A549 (cell line): ENCODE results near the gene RAB18. TPM values are rescaled to one million over a fixed set of nuclear protein-coding genes. Genes with fewer than 3 reads are reported as not detected.

Source experiments
- ATAC-seq, 2 experiments: fragments of 200-7000 bp in 1 of 2; fragments of >200 bp in 1 of 2; cut with Nextera tagmentation in 1 of 2; cut with Tn5 transposase in 1 of 2; 3 replicates each; pipeline versions ENCODE4 v1.8.0 to v1.9.1; 2018 to 2020; ENCODE audit warnings: mild to moderate bottlenecking in 1 of 2, moderate library complexity in 1 of 2
- CTCF ChIA-PET: fragments of 300-600 bp; sonication (Branson Sonifier 250); formaldehyde crosslinking; extraction: SDS; loops from one replicate; lab custom pipeline; 2021; ENCODE audit warnings: antibody characterized with exemption, inconsistent platforms; lab: Yijun Ruan, JAX
- POLR2A ChIA-PET: fragments of 350-600 bp; formaldehyde crosslinking; extraction: SDS; loops from one replicate; lab custom pipeline; 2021; ENCODE audit warnings: antibody characterized with exemption, inconsistent platforms; lab: Yijun Ruan, JAX
- DNase-seq, 2 experiments: peaks; one replicate each; pipeline versions ENCODE4 v3.0.0 to v3.0.0-alpha.2; 2011 to 2016; ENCODE audit warnings: low read depth in 1 of 2, low spot score in 1 of 2
- FAIRE-seq: peaks from 2 replicates; lab custom pipeline; 2011; peaks lifted over from hg19 to GRCh38; lab: Jason Lieb, UNC
- H3K27ac ChIP-seq, 2 experiments: fragments of >200 bp; sonication (Bioruptor Twin); formaldehyde crosslinking; 3 replicates each; pipeline ENCODE4 v1.5.1; 2016 to 2017
- H3K4me1 ChIP-seq: fragments of >200 bp; sonication (Bioruptor Twin); formaldehyde crosslinking; 3 replicates; pipeline ENCODE4 v1.6.1; 2016
- H3K4me2 ChIP-seq: fragments of >200 bp; sonication (Bioruptor Twin); formaldehyde crosslinking; 3 replicates; pipeline ENCODE4 v1.6.1; 2016
- H3K4me3 ChIP-seq: fragments of >200 bp; sonication (Bioruptor Twin); formaldehyde crosslinking; 3 replicates; pipeline ENCODE4 v1.5.1; 2016
- H3K9me3 ChIP-seq: fragments of >200 bp; sonication (Bioruptor Twin); formaldehyde crosslinking; 3 replicates; pipeline ENCODE4 v1.6.1; 2016
- EHMT2 ChIP-seq: fragments of 200-600 bp; sonication (generic); IDR thresholded peaks from 2 replicates; pipeline ENCODE4 v1.6.1; 2016; ENCODE audit warnings: antibody characterized with exemption, low read depth, mild to moderate bottlenecking, moderate library complexity
- JUNB ChIP-seq: fragments of >200 bp; sonication (Bioruptor Twin); formaldehyde crosslinking; IDR thresholded peaks from 2 replicates; pipeline ENCODE4 v1.6.1; 2016
- MAFK ChIP-seq: fragments of 450-650 bp; IDR thresholded peaks from 2 replicates; pipeline ENCODE4 v1.6.1; 2014; ENCODE audit not compliant: partially characterized antibody
- WGBS: methylation state at CpG from one replicate; pipeline ENCODE4 v1.1.6; 2017; ENCODE audit errors: missing lambda C conversion rate; 5-methylcytosine and 5-hydroxymethylcytosine counted together
- polyA plus RNA-seq, 4 experiments: library from polyadenylated mRNA; depleted of rRNA in 3 of 4; stranded (reverse); fragments of >200 nt; fragmentation: RNase III in 1 of 4; extraction: RNeasy Plus Mini Kit Qiagen cat#74134 plus additional on column Dnase treatment in 1 of 4; gene quantifications; 2 replicates in 3 of 4; 3 replicates in 1 of 4; pipeline ENCODE4 v1.2.3, GENCODE V29; 2011 to 2017

Gene RAB18
- polyA plus RNA-seq, 2 of the 4 experiments (the other 2 are of a cell fraction): 81.4 to 131 TPM

DNA sequence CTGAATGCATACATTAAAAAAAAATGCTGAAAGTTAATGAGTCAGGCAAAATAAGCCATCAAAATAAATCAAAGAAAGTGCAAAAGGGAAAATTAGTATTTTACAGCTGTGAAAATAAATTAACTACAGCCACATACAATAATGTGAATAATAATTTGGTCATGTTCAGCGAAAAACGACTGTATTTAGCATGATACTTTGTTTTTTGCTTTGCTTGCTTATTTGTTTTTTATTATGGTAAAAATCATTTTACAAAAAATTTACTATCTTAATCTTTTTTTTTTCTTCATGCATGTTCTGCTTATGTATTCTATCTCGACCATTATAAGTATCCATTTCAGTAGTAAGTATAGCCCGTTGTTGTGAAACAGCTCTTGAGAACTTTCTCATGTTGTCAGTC is 77.1 kb downstream of the RAB18 start:
- ATAC-seq: no peak
- WGBS: 7% methylated on average over 4 of the region's 4 CpGs

DNA sequence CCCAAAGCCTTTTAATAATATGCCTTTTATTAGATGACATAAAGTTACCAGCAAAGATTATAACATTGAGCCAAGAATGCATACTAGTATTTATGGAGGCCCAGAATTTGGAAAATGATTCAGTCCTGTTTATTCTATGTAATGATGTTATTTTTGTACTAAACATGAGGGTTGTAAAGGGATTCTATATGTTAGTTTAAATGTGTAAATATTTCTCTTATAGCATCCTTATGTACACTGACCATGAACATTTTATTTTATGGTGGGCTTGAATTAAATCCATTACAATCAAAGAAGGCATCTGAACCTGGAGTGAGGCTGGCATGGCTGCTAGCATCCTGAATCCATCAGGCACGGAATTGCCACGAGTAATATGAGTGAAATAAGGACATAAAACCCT is 80.2 kb downstream of the RAB18 start:
- Histone ChIP-seq H3K4me2 (no peak overlapping the region), H3K4me1 (no peaks in the 10 kb centered on the region), H3K4me3 (no peak overlapping the region), H3K27ac (no peak overlapping the region), H3K9me3 (no peaks in the 10 kb centered on the region)
- ChIA-PET CTCF (no interaction called here), POLR2A (no interaction called here)
- WGBS: 3% methylated on average over 2 of the region's 2 CpGs
- no peak for ATAC-seq
- DNase-seq: no peak
- FAIRE-seq: no peak
- TF ChIP-seq MAFK (no peak), EHMT2 (no peak)

More for the DNA sequence above, 77.1 kb downstream of the RAB18 start:
- no peak for DNase-seq
- FAIRE-seq: no peak
- Histone ChIP-seq H3K4me3 (no peak overlapping the region), H3K9me3 (no peaks in the 10 kb centered on the region), H3K4me1 (no peaks in the 10 kb centered on the region), H3K27ac (no peak overlapping the region)
- TF ChIP-seq MAFK: peak; percentile 2
- TF ChIP-seq JUNB: no peak
- TF ChIP-seq, all 56 proteins: peak for 1
- no peak overlapping the region for H3K4me2 ChIP-seq
- CTCF ChIA-PET: no interaction called here
- POLR2A ChIA-PET: no interaction called here

Other genes starting within 250 kb of the RAB18 start
- gene MKX, start 241.5 kb downstream of the RAB18 start, polyA plus RNA-seq (2011; rRNA removed): 0.03 TPM in 1 of 2 replicates, not detected in the other
- gene MKX, start 241.5 kb downstream of the RAB18 start, polyA plus RNA-seq (2017; fragmentation: RNase III; extraction: RNeasy Plus Mini Kit Qiagen cat#74134 plus additional on column Dnase treatment): not detected in 3 replicates